ENCODE results near the gene RYR1. TPM values are rescaled to one million over a fixed set of nuclear protein-coding genes. Genes with fewer than 3 reads are reported as not detected.

RYR1 gene
- total and polyA plus RNA-seq, 2 of the 13 experiments (the other 11 are each of a cell fraction or from before 2014, with no cell fraction given): 0.03 TPM; not detected in 1

- TF ChIP-seq ZNF749 (CRISPR knock-in tag; IDR thresholded peaks at IDR 0.05; ENCODE audit: borderline replicate concordance) (no peak; the same call in none of the 2 replicates), MXD3 (CRISPR knock-in tag; IDR thresholded peaks at IDR 0.05) (peak; percentile 81; the same call in 1 of the 2 replicates), BCL3 (CRISPR knock-in tag; IDR thresholded peaks at IDR 0.05) (peak; percentile 87), HMG20A (CRISPR knock-in tag; IDR thresholded peaks at IDR 0.05; ENCODE audit: borderline replicate concordance) (no peak), ARNT (IDR thresholded peaks at IDR 0.05) (no peak), HOMEZ (CRISPR knock-in tag; IDR thresholded peaks at IDR 0.05; ENCODE audit: low read depth) (peak; percentile 27; the same call in 1 of the 2 replicates), ZNF407 (CRISPR knock-in tag; IDR thresholded peaks at IDR 0.05; ENCODE audit: not compliant biosample characterization) (peak; percentile 73), GMEB1 (CRISPR knock-in tag; IDR thresholded peaks at IDR 0.05; ENCODE audit: borderline replicate concordance) (peak; percentile 87), NFIC (IDR thresholded peaks at IDR 0.05; ENCODE audit: low read length) (no peak), MED8 (CRISPR knock-in tag; IDR thresholded peaks at IDR 0.05; ENCODE audit: insufficient replicate concordance) (no peak), ZNF354B (CRISPR knock-in tag; IDR thresholded peaks at IDR 0.05) (no peak), CERS6 (CRISPR knock-in tag; IDR thresholded peaks at IDR 0.05) (no peak), FOXK1 (CRISPR knock-in tag; IDR thresholded peaks at IDR 0.05; ENCODE audit: borderline replicate concordance, low read depth) (peak; percentile 53; the same call in 1 of the 2 replicates), MATR3 (CRISPR knock-in tag; IDR thresholded peaks at IDR 0.05) (no peak)
Measured at GRCh38 chr19:38402967-38403674, 30.4 kb upstream of the RYR1 start, which contains the start of gene FAM98C (continued).
